ENCODE data around the gene PIGV.

DNA sequence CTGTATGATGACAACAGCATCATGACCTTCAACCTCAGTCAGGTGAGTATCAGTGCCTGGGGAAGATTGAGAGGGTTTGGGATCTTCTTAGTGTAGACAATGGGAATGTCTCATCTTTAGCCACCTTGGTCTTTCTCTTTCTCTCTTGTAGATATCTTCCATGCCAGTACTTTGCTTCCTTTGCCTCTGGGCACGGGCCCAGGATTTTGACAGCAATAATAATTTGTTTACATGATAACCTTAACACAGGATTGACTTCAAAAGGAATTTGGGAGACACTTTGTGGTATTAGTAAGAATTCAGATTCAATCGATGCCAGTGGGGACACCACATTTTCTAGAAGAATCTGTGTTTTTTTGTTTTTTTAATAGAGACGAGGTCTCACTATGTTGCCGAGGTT is 12.1 kb upstream of the PIGV start:
- TF ChIP-seq, protein P1, sequence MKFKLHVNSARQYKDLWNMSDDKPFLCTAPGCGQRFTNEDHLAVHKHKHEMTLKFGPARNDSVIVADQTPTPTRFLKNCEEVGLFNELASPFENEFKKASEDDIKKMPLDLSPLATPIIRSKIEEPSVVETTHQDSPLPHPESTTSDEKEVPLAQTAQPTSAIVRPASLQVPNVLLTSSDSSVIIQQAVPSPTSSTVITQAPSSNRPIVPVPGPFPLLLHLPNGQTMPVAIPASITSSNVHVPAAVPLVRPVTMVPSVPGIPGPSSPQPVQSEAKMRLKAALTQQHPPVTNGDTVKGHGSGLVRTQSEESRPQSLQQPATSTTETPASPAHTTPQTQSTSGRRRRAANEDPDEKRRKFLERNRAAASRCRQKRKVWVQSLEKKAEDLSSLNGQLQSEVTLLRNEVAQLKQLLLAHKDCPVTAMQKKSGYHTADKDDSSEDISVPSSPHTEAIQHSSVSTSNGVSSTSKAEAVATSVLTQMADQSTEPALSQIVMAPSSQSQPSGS (tag by site-specific recombination; IDR thresholded peaks at IDR 0.05; ENCODE audit: low read depth), result no peak
- TF ChIP-seq, protein P2, sequence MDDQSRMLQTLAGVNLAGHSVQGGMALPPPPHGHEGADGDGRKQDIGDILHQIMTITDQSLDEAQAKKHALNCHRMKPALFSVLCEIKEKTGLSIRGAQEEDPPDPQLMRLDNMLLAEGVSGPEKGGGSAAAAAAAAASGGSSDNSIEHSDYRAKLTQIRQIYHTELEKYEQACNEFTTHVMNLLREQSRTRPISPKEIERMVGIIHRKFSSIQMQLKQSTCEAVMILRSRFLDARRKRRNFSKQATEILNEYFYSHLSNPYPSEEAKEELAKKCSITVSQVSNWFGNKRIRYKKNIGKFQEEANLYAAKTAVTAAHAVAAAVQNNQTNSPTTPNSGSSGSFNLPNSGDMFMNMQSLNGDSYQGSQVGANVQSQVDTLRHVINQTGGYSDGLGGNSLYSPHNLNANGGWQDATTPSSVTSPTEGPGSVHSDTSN (CRISPR knock-in tag; IDR thresholded peaks at IDR 0.05), result no peak
- TF ChIP-seq, protein P3, sequence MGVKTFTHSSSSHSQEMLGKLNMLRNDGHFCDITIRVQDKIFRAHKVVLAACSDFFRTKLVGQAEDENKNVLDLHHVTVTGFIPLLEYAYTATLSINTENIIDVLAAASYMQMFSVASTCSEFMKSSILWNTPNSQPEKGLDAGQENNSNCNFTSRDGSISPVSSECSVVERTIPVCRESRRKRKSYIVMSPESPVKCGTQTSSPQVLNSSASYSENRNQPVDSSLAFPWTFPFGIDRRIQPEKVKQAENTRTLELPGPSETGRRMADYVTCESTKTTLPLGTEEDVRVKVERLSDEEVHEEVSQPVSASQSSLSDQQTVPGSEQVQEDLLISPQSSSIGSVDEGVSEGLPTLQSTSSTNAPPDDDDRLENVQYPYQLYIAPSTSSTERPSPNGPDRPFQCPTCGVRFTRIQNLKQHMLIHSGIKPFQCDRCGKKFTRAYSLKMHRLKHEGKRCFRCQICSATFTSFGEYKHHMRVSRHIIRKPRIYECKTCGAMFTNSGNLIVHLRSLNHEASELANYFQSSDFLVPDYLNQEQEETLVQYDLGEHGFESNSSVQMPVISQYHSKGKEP (tag by site-specific recombination; IDR thresholded peaks at IDR 0.05), result no peak
- TF ChIP-seq, protein P4, sequence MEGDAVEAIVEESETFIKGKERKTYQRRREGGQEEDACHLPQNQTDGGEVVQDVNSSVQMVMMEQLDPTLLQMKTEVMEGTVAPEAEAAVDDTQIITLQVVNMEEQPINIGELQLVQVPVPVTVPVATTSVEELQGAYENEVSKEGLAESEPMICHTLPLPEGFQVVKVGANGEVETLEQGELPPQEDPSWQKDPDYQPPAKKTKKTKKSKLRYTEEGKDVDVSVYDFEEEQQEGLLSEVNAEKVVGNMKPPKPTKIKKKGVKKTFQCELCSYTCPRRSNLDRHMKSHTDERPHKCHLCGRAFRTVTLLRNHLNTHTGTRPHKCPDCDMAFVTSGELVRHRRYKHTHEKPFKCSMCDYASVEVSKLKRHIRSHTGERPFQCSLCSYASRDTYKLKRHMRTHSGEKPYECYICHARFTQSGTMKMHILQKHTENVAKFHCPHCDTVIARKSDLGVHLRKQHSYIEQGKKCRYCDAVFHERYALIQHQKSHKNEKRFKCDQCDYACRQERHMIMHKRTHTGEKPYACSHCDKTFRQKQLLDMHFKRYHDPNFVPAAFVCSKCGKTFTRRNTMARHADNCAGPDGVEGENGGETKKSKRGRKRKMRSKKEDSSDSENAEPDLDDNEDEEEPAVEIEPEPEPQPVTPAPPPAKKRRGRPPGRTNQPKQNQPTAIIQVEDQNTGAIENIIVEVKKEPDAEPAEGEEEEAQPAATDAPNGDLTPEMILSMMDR (tag by site-specific recombination; IDR thresholded peaks at IDR 0.05), result no peak
- TF ChIP-seq ZNF274 (IDR thresholded peaks at IDR 0.05; ENCODE audit: low read length) (no peak), ZNF274 (tag by site-specific recombination; IDR thresholded peaks at IDR 0.05; ENCODE audit: borderline replicate concordance) (no peak), ZNF302 (tag by site-specific recombination; IDR thresholded peaks at IDR 0.05; ENCODE audit: low read depth) (no peak), ZBTB8A (tag by site-specific recombination; IDR thresholded peaks at IDR 0.05) (no peak), ZNF350 (tag by site-specific recombination; IDR thresholded peaks at IDR 0.05) (no peak), ZNF169 (tag by site-specific recombination; IDR thresholded peaks at IDR 0.05) (no peak), REPIN1 (tag by site-specific recombination; IDR thresholded peaks at IDR 0.05; ENCODE audit: low read depth) (no peak)
- TF ChIP-seq, protein P5, sequence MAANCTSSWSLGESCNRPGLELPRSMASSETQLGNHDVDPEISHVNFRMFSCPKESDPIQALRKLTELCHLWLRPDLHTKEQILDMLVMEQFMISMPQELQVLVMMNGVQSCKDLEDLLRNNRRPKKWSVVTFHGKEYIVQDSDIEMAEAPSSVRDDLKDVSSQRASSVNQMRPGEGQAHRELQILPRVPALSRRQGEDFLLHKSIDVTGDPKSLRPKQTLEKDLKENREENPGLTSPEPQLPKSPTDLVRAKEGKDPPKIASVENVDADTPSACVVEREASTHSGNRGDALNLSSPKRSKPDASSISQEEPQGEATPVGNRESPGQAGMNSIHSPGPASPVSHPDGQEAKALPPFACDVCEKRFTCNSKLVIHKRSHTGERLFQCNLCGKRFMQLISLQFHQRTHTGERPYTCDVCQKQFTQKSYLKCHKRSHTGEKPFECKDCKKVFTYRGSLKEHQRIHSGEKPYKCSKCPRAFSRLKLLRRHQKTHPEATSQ (tag by site-specific recombination; IDR thresholded peaks at IDR 0.05), result no peak
- TF ChIP-seq, protein P6, sequence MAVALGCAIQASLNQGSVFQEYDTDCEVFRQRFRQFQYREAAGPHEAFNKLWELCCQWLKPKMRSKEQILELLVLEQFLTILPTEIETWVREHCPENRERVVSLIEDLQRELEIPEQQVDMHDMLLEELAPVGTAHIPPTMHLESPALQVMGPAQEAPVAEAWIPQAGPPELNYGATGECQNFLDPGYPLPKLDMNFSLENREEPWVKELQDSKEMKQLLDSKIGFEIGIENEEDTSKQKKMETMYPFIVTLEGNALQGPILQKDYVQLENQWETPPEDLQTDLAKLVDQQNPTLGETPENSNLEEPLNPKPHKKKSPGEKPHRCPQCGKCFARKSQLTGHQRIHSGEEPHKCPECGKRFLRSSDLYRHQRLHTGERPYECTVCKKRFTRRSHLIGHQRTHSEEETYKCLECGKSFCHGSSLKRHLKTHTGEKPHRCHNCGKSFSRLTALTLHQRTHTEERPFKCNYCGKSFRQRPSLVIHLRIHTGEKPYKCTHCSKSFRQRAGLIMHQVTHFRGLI (tag by site-specific recombination; IDR thresholded peaks at IDR 0.05), result no peak
- TF ChIP-seq, protein P7, sequence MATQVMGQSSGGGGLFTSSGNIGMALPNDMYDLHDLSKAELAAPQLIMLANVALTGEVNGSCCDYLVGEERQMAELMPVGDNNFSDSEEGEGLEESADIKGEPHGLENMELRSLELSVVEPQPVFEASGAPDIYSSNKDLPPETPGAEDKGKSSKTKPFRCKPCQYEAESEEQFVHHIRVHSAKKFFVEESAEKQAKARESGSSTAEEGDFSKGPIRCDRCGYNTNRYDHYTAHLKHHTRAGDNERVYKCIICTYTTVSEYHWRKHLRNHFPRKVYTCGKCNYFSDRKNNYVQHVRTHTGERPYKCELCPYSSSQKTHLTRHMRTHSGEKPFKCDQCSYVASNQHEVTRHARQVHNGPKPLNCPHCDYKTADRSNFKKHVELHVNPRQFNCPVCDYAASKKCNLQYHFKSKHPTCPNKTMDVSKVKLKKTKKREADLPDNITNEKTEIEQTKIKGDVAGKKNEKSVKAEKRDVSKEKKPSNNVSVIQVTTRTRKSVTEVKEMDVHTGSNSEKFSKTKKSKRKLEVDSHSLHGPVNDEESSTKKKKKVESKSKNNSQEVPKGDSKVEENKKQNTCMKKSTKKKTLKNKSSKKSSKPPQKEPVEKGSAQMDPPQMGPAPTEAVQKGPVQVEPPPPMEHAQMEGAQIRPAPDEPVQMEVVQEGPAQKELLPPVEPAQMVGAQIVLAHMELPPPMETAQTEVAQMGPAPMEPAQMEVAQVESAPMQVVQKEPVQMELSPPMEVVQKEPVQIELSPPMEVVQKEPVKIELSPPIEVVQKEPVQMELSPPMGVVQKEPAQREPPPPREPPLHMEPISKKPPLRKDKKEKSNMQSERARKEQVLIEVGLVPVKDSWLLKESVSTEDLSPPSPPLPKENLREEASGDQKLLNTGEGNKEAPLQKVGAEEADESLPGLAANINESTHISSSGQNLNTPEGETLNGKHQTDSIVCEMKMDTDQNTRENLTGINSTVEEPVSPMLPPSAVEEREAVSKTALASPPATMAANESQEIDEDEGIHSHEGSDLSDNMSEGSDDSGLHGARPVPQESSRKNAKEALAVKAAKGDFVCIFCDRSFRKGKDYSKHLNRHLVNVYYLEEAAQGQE (tag by site-specific recombination; IDR thresholded peaks at IDR 0.05), result no peak
